22Rv1 (cell line): Measurements from ENCODE around the gene TAX1BP3.

Experiments used
- CTCF ChIP-seq: fragments of 450-650 bp; IDR thresholded peaks from 2 replicates; pipeline ENCODE4 v1.5.1; 2017; ENCODE audit warnings: mild to moderate bottlenecking
- ZFX ChIP-seq: fragments of 450-650 bp; IDR thresholded peaks from 2 replicates; pipeline ENCODE4 v1.6.1; 2017; ENCODE audit warnings: antibody characterized with exemption, borderline replicate concordance

GRCh38 chr17:3635474-3636153 lies 32.8 kb downstream of the TAX1BP3 start:
- TF ChIP-seq ZFX, result no peak
- TF ChIP-seq CTCF, result no peak
